GM12873 (cell line): ENCODE measurements around the gene VPS37B.

Experiments
- TF ChIP-seq, protein P1 (sequence below): IDR thresholded peaks from 2 replicates; pipeline ENCODE4 v1.5.1; 2012; ENCODE audit warnings: low read depth, mild to moderate bottlenecking, moderate library complexity, low read length, control low read depth; ENCODE audit not compliant: insufficient read depth; ENCODE audit errors: missing control alignments

VPS37B gene

GRCh38 chr12:122849352-122850047 is 46.4 kb downstream of the VPS37B start:
- TF ChIP-seq, protein P1, sequence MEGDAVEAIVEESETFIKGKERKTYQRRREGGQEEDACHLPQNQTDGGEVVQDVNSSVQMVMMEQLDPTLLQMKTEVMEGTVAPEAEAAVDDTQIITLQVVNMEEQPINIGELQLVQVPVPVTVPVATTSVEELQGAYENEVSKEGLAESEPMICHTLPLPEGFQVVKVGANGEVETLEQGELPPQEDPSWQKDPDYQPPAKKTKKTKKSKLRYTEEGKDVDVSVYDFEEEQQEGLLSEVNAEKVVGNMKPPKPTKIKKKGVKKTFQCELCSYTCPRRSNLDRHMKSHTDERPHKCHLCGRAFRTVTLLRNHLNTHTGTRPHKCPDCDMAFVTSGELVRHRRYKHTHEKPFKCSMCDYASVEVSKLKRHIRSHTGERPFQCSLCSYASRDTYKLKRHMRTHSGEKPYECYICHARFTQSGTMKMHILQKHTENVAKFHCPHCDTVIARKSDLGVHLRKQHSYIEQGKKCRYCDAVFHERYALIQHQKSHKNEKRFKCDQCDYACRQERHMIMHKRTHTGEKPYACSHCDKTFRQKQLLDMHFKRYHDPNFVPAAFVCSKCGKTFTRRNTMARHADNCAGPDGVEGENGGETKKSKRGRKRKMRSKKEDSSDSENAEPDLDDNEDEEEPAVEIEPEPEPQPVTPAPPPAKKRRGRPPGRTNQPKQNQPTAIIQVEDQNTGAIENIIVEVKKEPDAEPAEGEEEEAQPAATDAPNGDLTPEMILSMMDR = no peak

GRCh38 chr12:122848471-122849351 is 47.2 kb downstream of the VPS37B start:
- TF ChIP-seq, protein P1 = no peak

DNA sequence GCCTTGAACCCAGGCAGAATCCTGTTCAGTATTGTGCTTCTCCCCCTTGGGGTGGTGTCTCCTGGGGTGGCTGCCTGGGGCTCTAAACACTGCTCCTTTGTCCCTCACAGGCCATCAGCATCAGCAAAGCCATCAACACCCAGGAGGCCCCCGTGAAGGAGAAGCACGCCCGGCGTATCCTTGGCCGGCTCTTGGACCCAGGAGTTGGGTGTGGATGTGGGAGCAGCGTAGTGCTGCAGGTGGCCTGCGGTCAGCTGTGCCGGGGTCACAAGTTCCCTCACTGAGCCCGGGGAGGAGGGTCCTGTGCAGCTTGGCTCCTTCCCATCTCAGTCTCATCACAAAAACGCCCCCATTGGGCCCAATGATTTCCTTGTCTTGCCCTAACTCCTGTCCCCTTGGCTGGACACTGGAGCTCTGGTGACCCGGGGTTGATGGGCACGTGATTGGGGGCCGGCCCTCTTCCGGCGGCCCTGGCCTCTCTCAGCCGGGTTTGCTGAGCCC is 48.0 kb downstream of the VPS37B start:
- TF ChIP-seq, protein P1 = no peak

DNA sequence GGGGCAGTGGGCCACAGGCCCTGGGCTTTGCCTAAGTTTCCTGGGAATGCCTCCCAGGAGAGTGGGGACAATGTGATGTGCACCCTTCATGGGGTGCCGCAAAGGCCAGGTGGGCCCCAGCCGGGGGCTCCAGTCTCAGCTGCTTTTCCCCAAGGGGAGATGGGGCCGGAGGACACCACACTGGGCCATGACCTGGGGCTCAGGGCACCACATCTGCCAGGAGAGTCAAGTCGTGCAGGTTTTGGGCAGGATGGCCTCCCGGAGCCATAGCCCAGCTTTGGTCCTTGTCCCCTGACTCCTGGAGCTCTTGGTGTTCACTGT is 48.4 kb downstream of the VPS37B start:
- TF ChIP-seq, protein P1 = no peak

DNA sequence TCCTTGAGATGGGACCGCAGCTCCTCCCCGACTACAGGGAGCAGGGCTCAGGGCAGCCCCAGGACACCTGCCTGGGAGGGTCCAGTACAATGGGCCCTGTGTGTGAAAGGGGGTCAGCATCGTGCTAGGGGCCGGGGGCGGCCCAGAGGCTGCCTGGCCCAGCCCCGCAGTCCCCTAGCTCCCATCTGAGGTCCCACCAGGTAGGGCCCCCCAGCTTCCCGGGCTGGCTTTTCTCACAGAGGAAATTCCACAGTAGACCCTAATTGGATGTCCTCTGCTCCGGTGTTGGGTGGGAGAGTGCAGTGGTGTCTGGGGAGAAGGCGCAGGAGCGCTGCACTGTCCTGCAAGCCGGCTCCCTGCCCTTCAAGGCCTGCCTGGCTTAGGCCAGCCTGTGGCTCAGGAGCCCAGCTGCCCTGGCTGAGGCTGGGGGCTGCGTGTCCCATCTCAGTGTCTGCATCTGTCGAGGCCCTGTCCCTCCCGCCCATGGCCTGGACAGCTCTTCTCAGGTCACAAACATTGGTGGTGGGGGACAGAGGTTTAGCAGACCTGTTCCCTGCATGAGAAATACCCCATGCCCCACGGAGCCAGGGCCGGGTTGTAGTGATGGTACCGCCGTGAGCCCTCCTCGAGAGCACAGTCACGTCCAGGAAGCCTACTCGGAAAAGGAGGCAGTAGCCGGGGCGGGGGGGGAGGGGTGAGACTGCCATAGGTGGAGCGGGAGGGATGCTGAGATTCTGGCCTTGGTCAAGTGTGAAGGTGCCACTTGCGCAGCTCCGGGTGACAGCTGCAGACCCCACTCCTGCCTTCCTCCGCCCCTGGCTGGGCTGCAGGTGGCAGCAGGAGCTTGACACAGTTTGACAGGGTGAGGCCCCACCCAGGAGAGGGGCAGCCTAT is 49.1 kb downstream of the VPS37B start:
- TF ChIP-seq, protein P1 = no peak

DNA sequence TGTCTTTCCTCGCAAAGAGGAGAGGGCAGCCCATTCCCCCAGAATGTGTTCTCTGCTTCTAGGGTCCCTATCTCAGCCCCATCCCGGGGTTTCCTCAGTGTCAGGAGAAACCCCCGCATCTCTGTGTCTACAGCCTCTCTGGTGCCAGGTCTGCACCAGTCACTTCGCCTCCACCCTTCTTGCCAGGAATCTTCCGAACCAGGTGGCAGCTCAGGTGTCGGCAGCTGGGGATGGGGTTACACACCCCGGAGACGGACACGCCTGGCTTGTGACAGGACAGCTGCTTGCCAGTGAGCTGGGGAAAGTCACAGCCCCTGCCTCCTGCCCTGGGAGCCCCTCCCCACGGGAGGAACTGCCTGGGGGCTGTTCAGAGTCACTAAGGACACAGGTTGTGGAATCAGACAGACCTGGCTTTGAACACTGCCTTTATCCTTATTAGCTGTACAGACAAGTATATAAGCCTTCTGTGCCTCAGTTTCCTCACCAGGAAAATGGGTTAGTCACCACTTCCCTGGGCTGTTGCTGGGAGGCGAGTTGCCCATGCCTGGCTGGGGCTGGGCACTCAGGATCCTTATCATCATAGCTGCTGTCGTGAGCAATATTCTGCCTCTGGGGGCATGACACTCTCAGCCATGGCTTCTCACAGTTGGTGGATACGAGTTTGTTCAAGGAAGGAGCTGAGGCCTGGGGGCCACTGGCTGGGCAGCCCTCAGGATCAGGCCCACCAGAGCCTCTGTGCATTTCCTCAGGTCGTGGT is 49.9 kb downstream of the VPS37B start:
- TF ChIP-seq, protein P1 = no peak
